ENCODE data around the gene TMEM221. TPM values are rescaled to one million over a fixed set of nuclear protein-coding genes. Genes with fewer than 3 reads are reported as not detected.

TMEM221 gene
- total and polyA plus RNA-seq, 9 of the 15 experiments (the other 6 are each of a cell fraction or from before 2014, with no cell fraction given), result 0.06 to 0.35 TPM; not detected in 7

- TF ChIP-seq, protein P1, sequence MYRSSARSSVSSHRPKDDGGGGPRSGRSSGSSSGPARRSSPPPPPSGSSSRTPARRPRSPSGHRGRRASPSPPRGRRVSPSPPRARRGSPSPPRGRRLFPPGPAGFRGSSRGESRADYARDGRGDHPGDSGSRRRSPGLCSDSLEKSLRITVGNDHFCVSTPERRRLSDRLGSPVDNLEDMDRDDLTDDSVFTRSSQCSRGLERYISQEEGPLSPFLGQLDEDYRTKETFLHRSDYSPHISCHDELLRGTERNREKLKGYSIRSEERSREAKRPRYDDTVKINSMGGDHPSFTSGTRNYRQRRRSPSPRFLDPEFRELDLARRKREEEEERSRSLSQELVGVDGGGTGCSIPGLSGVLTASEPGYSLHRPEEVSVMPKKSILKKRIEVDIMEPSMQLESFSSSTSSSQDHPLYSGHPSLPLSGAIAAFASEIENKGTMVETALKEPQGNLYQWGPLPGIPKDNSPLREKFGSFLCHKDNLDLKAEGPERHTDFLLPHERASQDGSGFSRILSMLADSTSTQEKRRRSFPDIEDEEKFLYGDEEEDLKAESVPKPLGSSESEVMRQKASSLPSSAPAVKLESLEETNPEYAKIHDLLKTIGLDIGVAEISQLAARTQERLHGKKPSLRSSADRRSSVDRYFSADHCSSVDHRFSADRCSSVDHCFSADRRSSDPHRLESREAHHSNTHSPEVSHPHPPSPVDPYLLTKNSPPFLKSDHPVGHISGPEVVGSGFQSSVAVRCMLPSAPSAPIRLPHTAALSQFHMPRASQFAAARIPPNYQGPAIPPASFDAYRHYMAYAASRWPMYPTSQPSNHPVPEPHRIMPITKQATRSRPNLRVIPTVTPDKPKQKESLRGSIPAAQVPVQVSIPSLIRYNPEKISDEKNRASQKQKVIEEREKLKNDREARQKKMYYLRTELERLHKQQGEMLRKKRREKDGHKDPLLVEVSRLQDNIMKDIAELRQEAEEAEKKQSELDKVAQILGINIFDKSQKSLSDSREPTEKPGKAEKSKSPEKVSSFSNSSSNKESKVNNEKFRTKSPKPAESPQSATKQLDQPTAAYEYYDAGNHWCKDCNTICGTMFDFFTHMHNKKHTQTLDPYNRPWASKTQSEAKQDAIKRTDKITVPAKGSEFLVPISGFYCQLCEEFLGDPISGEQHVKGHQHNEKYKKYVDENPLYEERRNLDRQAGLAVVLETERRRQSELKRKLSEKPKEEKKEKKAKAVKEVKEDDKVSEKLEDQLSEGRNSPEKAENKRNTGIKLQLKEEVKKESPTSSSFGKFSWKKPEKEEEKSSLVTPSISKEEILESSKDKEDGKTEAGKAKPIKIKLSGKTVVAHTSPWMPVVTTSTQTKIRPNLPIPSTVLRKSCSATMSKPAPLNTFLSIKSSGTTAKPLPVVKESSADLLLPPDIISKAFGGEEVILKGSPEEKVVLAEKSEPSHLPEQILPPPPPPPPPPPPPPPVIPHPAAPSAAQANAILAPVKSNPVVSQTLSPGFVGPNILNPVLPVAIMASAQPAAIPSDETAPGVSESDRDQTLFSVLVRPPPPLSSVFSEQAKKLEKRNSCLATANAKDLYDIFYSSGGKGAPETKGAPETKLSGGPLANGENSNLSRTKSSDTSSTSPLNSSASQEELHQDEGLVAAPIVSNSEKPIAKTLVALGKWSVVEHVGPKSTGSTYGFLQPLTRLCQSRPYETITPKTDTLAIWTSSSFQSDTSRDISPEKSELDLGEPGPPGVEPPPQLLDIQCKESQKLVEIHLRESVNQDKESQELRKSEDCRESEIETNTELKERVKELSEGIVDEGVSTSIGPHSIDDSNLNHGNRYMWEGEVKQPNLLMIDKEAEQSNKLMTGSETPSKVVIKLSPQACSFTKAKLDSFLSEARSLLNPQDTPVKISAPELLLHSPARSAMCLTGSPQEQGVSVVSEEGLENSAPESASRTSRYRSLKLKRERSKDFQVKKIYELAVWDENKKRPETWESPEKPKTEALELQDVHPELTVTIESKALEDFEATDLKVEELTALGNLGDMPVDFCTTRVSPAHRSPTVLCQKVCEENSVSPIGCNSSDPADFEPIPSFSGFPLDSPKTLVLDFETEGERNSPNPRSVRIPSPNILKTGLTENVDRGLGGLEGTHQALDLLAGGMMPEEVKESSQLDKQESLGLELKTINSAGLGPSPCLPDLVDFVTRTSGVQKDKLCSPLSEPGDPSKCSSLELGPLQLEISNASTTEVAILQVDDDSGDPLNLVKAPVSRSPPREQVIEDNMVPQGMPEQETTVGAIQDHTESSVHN (IDR thresholded peaks at IDR 0.05; ENCODE audit: borderline replicate concordance in 1 of 2, low read depth in 1 of 2), result peak in 1 of 2 experiments; percentile 46; a peak in 1 of 4 replicates
- TF ChIP-seq ZNF589 (CRISPR knock-in tag; IDR thresholded peaks at IDR 0.05; ENCODE audit: low read depth) (no peak), NR2F6 (CRISPR knock-in tag; IDR thresholded peaks at IDR 0.05) (no peak), ETV6 (IDR thresholded peaks at IDR 0.05; ENCODE audit: borderline replicate concordance in 1 of 2, low read depth in 2 of 2, low read length in 1 of 2) (no peak), ETV6 (CRISPR knock-in tag; IDR thresholded peaks at IDR 0.05; ENCODE audit: borderline replicate concordance) (no peak), GTF2A2 (tag; IDR thresholded peaks at IDR 0.05) (0 out of 2 replicates have a peak, but pooled peaks have one; percentile 49), RBM39 (optimal IDR thresholded peaks at IDR 0.05; ENCODE audit: low read depth, low read length) (no peak), GATAD2B (IDR thresholded peaks at IDR 0.05; ENCODE audit: borderline replicate concordance) (no peak), BRD4 (IDR thresholded peaks at IDR 0.05) (no peak; the same call in 1 of the 2 replicates), MTF1 (CRISPR knock-in tag; IDR thresholded peaks at IDR 0.05; ENCODE audit: borderline replicate concordance) (no peak), MAFK (IDR thresholded peaks at IDR 0.05; ENCODE audit: low read length) (no peak), ZNF224 (CRISPR knock-in tag; IDR thresholded peaks at IDR 0.05) (no peak), IFI16 (CRISPR knock-in tag; IDR thresholded peaks at IDR 0.05) (no peak)
- TF ChIP-seq, protein P2, sequence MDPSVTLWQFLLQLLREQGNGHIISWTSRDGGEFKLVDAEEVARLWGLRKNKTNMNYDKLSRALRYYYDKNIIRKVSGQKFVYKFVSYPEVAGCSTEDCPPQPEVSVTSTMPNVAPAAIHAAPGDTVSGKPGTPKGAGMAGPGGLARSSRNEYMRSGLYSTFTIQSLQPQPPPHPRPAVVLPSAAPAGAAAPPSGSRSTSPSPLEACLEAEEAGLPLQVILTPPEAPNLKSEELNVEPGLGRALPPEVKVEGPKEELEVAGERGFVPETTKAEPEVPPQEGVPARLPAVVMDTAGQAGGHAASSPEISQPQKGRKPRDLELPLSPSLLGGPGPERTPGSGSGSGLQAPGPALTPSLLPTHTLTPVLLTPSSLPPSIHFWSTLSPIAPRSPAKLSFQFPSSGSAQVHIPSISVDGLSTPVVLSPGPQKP (CRISPR knock-in tag; IDR thresholded peaks at IDR 0.05), result no peak
- TF ChIP-seq, protein P3, sequence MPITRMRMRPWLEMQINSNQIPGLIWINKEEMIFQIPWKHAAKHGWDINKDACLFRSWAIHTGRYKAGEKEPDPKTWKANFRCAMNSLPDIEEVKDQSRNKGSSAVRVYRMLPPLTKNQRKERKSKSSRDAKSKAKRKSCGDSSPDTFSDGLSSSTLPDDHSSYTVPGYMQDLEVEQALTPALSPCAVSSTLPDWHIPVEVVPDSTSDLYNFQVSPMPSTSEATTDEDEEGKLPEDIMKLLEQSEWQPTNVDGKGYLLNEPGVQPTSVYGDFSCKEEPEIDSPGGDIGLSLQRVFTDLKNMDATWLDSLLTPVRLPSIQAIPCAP (CRISPR knock-in tag; IDR thresholded peaks at IDR 0.05; ENCODE audit: borderline replicate concordance), result no peak
Observed at GRCh38 chr19:17405250-17406045, 43.0 kb downstream of the TMEM221 start, which contains the start of gene BST2 (continued).

Measured in K562 (cell line).